Urinary bladder (tissue), 4 donors: ENCODE data around the gene TADA3. TPM values are rescaled to one million over a fixed set of nuclear protein-coding genes. Genes with fewer than 3 reads are reported as not detected.

Experiments
- DNase-seq: peaks from one replicate; pipeline ENCODE4 v3.0.0-alpha.2; 2015; ENCODE audit errors: extremely low spot score
- H3K27ac ChIP-seq: one replicate; pipeline ENCODE4 v1.5.1; 2013; ENCODE audit warnings: low read depth, mild to moderate bottlenecking, moderate library complexity
- H3K36me3 ChIP-seq: one replicate; pipeline ENCODE4 v1.6.1; 2013; ENCODE audit warnings: mild to moderate bottlenecking, moderate library complexity; ENCODE audit not compliant: insufficient read depth
- H3K4me1 ChIP-seq: one replicate; pipeline ENCODE4 v1.6.1; 2013; ENCODE audit warnings: mild to moderate bottlenecking, moderate library complexity; ENCODE audit not compliant: insufficient read depth
- H3K4me3 ChIP-seq: one replicate; pipeline ENCODE4 v1.5.1; 2013; ENCODE audit warnings: low read depth, low read length
- WGBS: extraction: QIAGEN DNeasy Blood & Tissue Kit; methylation state at CpG from one replicate; pipeline ENCODE4 v1.1.7; 2013; 5-methylcytosine and 5-hydroxymethylcytosine counted together
- polyA plus RNA-seq: library from polyadenylated mRNA; stranded (reverse); fragments of 200-250 nt; gene quantifications from one replicate; pipeline ENCODE4 v1.2.3, GENCODE V29; 2013
- total RNA-seq: library from RNA; depleted of rRNA; stranded (reverse); fragments of >200 nt; gene quantifications from one replicate; pipeline ENCODE4 v1.2.3, GENCODE V29; 2014
- donor health status: healthy with polysubstance abuse.
- donor health status: healthy.

TADA3 gene
- total and polyA plus RNA-seq, 2 donors: 33.2 to 67.9 TPM

DNA sequence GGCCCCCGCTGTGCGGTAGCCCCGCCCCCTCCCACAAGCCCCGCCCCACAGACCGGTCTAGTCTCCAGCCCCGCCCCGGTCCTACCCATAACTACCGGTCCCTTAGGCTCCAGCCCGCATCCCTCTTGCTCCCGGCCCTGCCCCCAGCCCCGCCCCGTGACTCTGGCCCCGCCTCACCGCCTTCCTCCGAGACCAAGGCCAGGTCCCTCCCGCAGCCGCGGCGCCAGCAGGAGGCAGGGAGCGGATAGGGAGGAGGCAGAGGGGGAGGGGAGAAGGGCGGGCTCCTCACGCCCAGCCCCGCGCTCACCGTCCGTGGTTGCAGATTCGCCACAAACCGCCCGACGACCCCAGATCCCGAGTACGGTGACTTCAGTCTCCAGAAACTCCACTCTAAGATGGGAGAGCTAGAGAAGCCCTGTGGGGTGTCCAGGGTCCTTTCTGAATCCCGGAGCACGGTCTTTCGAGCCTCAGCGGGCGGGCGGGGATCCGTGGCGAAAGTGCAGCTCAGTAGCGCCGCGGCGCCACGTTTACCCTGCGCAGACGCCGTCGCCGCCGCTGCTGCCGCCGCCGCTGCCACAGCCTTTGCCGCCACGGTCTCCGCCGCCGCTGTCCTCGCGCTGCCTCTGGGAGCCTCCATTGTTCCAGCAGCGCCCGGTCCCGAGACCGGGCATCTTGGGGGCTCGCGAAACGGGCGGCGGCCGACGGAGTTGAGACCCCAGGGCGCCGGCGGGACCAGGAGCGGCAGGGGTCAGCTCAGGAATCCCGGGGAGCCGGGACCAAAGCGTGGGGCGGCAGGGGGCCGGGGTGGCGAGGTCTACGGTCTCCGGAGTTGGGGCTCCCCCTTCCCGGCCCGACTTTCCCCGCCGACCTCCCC is 60.8 kb downstream of the TADA3 start, which contains the start of gene BRPF1:
BRPF1 (plus strand) TSS at position 530 of the 874 bp plus-strand sequence. CDS start 2,406 bp downstream, outside the sequence.
- no peaks in the 10 kb centered on the region for H3K4me1 ChIP-seq

DNA sequence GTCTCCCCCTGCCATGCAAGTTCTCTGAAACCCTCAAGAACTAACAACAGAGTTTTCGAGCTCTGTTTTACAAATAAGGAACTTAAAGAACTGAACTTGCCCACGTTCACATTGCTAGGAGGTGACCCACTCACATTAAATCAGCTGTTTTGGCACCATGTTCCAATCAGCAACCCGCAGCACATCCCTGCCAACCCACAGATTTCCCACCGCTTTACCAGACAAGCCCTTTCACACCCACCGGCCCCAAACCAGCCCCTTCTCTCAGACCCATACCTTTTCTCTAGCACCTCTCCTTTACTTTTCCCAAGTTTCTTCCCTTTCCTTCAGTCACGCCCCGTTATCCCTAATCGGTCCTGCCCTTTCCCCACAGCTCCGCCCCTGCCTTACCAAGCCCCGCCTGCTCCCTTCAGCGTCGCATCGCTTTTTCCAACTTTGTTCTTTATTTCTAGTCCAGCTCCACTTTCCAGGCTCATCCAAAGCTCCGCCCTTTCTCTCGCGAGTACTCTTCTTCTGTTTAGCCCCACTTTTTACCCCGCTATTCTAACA is 61.5 kb downstream of the TADA3 start:
- Histone ChIP-seq H3K4me1 (no peaks in the 10 kb centered on the region), H3K4me3 (peak overlapping the region; percentile 98), H3K36me3 (no peaks in the 10 kb centered on the region), H3K27ac (peak overlapping the region; percentile 43)
- no peak for DNase-seq
- under 1% methylated on average over 17 of the region's 17 CpGs for WGBS

More for the DNA sequence above, 60.8 kb downstream of the TADA3 start, which contains the start of gene BRPF1:
- peak within 1 kb of the TSS; percentile 98 for H3K4me3 ChIP-seq
- under 1% methylated on average over 88 of the region's 88 CpGs for WGBS
- no peaks in the 10 kb centered on the region for H3K36me3 ChIP-seq
- H3K27ac ChIP-seq: peak within 1 kb of the TSS; percentile 93
- DNase-seq: peak; percentile 97

Other genes with a start within 250 kb of the TADA3 start
- gene LHFPL4, start 238.7 kb downstream of the TADA3 start, total RNA-seq: 0.58 TPM
- 0.09 TPM for gene LHFPL4, start 238.7 kb downstream of the TADA3 start, polyA plus RNA-seq
- 15.5 TPM for gene MTMR14, start 143.0 kb downstream of the TADA3 start, total RNA-seq
- gene MTMR14, start 143.0 kb downstream of the TADA3 start, polyA plus RNA-seq: 22.7 TPM
- gene CPNE9, start 88.6 kb downstream of the TADA3 start, total RNA-seq: not detected
- 0.18 TPM for gene CPNE9, start 88.6 kb downstream of the TADA3 start, polyA plus RNA-seq
- 11.0 TPM for gene BRPF1, start 60.7 kb downstream of the TADA3 start, total RNA-seq
- gene BRPF1, start 60.7 kb downstream of the TADA3 start, polyA plus RNA-seq: 13.8 TPM
- gene OGG1, start 42.5 kb downstream of the TADA3 start, total RNA-seq: 32.1 TPM
- gene OGG1, start 42.5 kb downstream of the TADA3 start, polyA plus RNA-seq: 23.7 TPM
- gene CAMK1, start 22.5 kb downstream of the TADA3 start, total RNA-seq: 28.7 TPM
- gene CAMK1, start 22.5 kb downstream of the TADA3 start, polyA plus RNA-seq: 42.2 TPM
- gene ARPC4, start 609 bp upstream of the TADA3 start, total RNA-seq: 75.6 TPM
- 128 TPM for gene ARPC4, start 609 bp upstream of the TADA3 start, polyA plus RNA-seq
- 63.3 TPM for gene TTLL3, start 17.8 kb upstream of the TADA3 start, total RNA-seq
- 36.2 TPM for gene TTLL3, start 17.8 kb upstream of the TADA3 start, polyA plus RNA-seq
- gene RPUSD3, start 51.5 kb upstream of the TADA3 start, total RNA-seq: 14.4 TPM
- gene RPUSD3, start 51.5 kb upstream of the TADA3 start, polyA plus RNA-seq: 39.6 TPM
- gene CIDEC, start 87.8 kb upstream of the TADA3 start, total RNA-seq: not detected
- 49.2 TPM for gene CIDEC, start 87.8 kb upstream of the TADA3 start, polyA plus RNA-seq
- gene JAGN1, start 98.1 kb upstream of the TADA3 start, total RNA-seq: 12.2 TPM
- gene JAGN1, start 98.1 kb upstream of the TADA3 start, polyA plus RNA-seq: 44.3 TPM
- 1.2 TPM for gene IL17RE, start 110.4 kb upstream of the TADA3 start, total RNA-seq
- 4.3 TPM for gene IL17RE, start 110.4 kb upstream of the TADA3 start, polyA plus RNA-seq
- 24.7 TPM for gene IL17RC, start 124.6 kb upstream of the TADA3 start, total RNA-seq
- 72.5 TPM for gene IL17RC, start 124.6 kb upstream of the TADA3 start, polyA plus RNA-seq
- gene CRELD1, start 141.4 kb upstream of the TADA3 start, total RNA-seq: 22.9 TPM
- 72.3 TPM for gene CRELD1, start 141.4 kb upstream of the TADA3 start, polyA plus RNA-seq
- gene PRRT3, start 159.9 kb upstream of the TADA3 start, total RNA-seq: 0.95 TPM
- 2.8 TPM for gene PRRT3, start 159.9 kb upstream of the TADA3 start, polyA plus RNA-seq
- 45.2 TPM for gene EMC3, start 194.4 kb upstream of the TADA3 start, total RNA-seq
- 117 TPM for gene EMC3, start 194.4 kb upstream of the TADA3 start, polyA plus RNA-seq
- 12.1 TPM for gene FANCD2, start 234.0 kb upstream of the TADA3 start, total RNA-seq
- gene FANCD2, start 234.0 kb upstream of the TADA3 start, polyA plus RNA-seq: 1.7 TPM